Neural crest cell (in vitro differentiated cells): ENCODE measurements around the gene GSE1. TPM values are rescaled to one million over a fixed set of nuclear protein-coding genes. Genes with fewer than 3 reads are reported as not detected.

Source experiments
- DNase-seq: peaks from one replicate; pipeline ENCODE4 v3.0.0; 2021; ENCODE audit warnings: low read depth, mixed read lengths, low spot score
- H3K27ac Mint-ChIP-seq: one replicate; pipeline ENCODE4 v1.8.0; 2021; ENCODE audit warnings: mild to moderate bottlenecking, mixed read lengths; ENCODE audit not compliant: unreplicated experiment
- H3K27me3 Mint-ChIP-seq: 2 replicates; pipeline ENCODE4 v1.8.0; 2021; ENCODE audit warnings: low read depth, mild to moderate bottlenecking, mixed read lengths
- H3K36me3 Mint-ChIP-seq: 2 replicates; pipeline ENCODE4 v1.8.0; 2021; ENCODE audit warnings: low read depth, mild to moderate bottlenecking, mixed read lengths
- H3K4me1 Mint-ChIP-seq: 2 replicates; pipeline ENCODE4 v1.8.0; 2021; ENCODE audit warnings: mixed read lengths
- H3K4me3 Mint-ChIP-seq: one replicate; pipeline ENCODE4 v1.8.0; 2021; ENCODE audit warnings: mild to moderate bottlenecking, mixed read lengths
- H3K9me3 Mint-ChIP-seq: 2 replicates; pipeline ENCODE4 v1.8.0; 2021; ENCODE audit warnings: mixed read lengths
- total RNA-seq: library from RNA; stranded (reverse); gene quantifications from 2 replicates; pipeline ENCODE4 v1.2.1, GENCODE V29; 2021
- TF ChIP-seq, protein P1 (sequence below): fragments of 200-600 bp; sonication (generic); conservative IDR thresholded peaks from 2 replicates; pipeline ENCODE4 v1.5.0; 2021; ENCODE audit warnings: antibody characterized with exemption, mild to moderate bottlenecking

The GSE1 gene
- total RNA-seq, 1 donor from 2014 or later: 27.3 TPM

DNA sequence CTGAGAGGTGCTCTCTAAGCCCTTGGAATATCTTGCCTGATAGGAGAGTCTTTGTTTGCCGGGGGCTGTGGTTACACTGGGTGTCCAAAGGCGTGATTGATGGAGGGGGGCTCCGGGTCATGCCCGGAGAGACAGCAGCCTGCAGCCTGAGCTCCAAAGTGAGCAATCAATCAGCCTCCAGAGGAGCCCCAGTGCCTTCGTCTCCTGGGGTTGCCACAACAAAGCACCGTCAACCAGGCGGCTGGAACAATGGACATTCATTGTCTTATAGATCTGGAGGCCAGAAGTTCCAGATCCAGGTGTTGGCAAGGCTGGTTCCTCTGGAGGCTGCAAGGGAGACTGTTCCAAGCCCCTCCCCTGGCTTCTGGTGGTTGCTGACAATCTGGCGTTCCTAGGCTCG, 99.7 kb downstream of the GSE1 start:
- no peak overlapping the region for H3K4me3 Mint-ChIP-seq
- DNase-seq: no peak
- H3K4me1 Mint-ChIP-seq: peaks cover 42% of the 10 kb centered on the region

DNA sequence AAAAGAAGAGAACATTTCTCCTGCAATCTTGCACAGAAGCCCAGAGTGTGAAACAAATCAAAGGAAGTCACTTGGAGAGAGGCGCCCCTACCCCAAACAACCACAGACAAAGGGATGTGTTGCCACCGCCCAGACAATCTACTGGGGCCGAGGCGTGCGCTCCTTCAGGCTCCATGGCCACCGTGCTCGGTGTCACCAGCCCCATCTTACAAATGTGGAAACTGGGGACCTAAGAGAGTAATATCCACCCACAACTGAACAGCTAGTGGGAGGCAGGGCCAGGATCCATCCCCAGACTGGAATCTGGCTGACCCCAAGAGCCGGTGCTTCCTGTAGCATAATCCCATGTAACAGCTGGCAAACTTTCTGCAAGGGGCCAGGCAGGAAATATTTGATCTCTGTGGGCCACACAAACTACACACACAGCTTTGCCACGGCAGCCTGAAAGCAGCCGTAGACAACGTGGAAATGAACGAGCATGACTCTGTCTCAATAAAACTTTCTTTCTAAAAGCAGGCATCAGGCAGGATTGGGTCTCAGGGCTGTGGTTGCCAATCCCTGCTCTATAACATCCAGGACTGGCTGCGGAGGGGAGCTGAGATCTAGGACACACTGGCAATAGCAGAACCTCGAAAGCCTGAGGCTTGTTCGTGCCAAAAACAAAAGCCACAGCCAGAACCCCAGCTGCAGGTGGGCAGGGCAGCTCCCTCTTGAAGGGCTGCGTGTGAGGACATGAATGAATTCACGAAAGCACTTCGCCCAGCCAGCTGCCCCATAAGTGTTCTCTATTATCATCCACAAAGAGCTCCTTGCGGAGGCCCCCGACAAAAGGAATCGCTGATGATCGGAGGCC, 102.3 kb downstream of the GSE1 start:
- DNase-seq: no peak
- peaks cover 3% of the 10 kb centered on the region for H3K36me3 Mint-ChIP-seq
- H3K4me1 Mint-ChIP-seq: peaks cover 44% of the 10 kb centered on the region
- H3K4me3 Mint-ChIP-seq: peak overlapping the region; percentile 14
- H3K27me3 Mint-ChIP-seq: peaks cover 13% of the 10 kb centered on the region
- H3K27ac Mint-ChIP-seq: peak overlapping the region; percentile 86
- TF ChIP-seq, protein P1, sequence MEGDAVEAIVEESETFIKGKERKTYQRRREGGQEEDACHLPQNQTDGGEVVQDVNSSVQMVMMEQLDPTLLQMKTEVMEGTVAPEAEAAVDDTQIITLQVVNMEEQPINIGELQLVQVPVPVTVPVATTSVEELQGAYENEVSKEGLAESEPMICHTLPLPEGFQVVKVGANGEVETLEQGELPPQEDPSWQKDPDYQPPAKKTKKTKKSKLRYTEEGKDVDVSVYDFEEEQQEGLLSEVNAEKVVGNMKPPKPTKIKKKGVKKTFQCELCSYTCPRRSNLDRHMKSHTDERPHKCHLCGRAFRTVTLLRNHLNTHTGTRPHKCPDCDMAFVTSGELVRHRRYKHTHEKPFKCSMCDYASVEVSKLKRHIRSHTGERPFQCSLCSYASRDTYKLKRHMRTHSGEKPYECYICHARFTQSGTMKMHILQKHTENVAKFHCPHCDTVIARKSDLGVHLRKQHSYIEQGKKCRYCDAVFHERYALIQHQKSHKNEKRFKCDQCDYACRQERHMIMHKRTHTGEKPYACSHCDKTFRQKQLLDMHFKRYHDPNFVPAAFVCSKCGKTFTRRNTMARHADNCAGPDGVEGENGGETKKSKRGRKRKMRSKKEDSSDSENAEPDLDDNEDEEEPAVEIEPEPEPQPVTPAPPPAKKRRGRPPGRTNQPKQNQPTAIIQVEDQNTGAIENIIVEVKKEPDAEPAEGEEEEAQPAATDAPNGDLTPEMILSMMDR: no peak
- H3K9me3 Mint-ChIP-seq: peaks cover 3% of the 10 kb centered on the region

More for the DNA sequence above, 99.7 kb downstream of the GSE1 start:
- Mint-ChIP-seq H3K36me3 (peaks cover 3% of the 10 kb centered on the region), H3K27ac (no peak overlapping the region), H3K27me3 (peaks cover 12% of the 10 kb centered on the region), H3K9me3 (peaks cover 3% of the 10 kb centered on the region)
- TF ChIP-seq, protein P1: no peak

DNA sequence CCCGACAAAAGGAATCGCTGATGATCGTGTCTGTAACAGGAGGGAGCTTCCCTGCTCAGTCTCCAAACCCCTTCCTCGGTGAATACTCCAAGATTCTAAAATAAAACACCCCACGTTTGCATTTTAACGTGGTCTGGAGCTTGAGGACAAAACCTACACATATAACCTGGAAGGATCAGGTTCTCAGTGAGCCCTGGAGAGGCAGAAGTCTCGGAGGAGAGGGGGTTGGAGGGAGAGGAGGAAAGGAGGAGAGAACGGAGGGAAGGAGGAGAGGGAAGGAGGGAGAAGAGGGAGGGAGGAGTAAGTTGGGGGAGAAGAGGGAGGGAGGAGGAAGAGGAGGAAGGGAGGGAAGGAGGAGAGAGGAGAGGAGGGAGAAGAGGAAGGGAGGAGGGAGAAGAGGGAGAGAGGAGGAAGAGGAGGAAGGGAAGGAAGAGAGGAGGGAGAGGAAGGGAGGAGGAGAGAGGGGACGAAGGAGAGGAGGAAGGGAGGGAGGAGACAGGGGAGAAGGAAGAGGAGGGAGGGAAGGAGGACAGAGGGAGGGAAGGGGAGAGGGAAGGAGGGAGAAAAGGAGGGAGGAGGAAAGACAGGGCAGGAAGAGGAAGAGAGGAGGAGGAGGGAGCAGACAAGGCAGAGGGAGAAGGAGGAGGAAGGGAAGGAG, 103.0 kb downstream of the GSE1 start:
- TF ChIP-seq, protein P1: no peak
- Mint-ChIP-seq H3K9me3 (peaks cover 3% of the 10 kb centered on the region), H3K27ac (peak overlapping the region; percentile 86), H3K4me1 (peaks cover 39% of the 10 kb centered on the region), H3K27me3 (peaks cover 13% of the 10 kb centered on the region), H3K36me3 (peaks cover 3% of the 10 kb centered on the region), H3K4me3 (peak overlapping the region; percentile 14)
- no peak for DNase-seq

DNA sequence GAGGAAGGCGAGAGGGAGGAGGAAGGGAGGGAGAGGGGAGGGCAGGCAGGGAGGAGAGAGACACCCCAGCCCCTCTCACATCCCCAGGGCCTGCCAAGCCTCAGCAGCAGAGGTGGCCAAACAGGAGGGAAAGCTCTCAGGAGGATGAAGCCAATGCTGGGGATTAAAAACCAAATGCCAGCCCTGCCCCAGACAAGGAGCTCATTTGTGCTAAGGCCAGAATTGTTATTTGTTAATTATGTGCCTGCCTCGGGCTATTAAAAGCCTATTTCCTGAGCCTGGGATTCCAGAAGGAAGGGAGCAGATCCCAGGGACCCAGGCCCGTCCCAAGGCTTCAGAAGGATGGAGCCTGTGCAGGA, 103.5 kb downstream of the GSE1 start:
- no peak for DNase-seq
- Mint-ChIP-seq H3K4me3 (no peak overlapping the region), H3K9me3 (peaks cover 3% of the 10 kb centered on the region), H3K4me1 (peaks cover 39% of the 10 kb centered on the region), H3K36me3 (peaks cover 3% of the 10 kb centered on the region), H3K27ac (no peak overlapping the region), H3K27me3 (peaks cover 13% of the 10 kb centered on the region)
- TF ChIP-seq, protein P1: no peak

DNA sequence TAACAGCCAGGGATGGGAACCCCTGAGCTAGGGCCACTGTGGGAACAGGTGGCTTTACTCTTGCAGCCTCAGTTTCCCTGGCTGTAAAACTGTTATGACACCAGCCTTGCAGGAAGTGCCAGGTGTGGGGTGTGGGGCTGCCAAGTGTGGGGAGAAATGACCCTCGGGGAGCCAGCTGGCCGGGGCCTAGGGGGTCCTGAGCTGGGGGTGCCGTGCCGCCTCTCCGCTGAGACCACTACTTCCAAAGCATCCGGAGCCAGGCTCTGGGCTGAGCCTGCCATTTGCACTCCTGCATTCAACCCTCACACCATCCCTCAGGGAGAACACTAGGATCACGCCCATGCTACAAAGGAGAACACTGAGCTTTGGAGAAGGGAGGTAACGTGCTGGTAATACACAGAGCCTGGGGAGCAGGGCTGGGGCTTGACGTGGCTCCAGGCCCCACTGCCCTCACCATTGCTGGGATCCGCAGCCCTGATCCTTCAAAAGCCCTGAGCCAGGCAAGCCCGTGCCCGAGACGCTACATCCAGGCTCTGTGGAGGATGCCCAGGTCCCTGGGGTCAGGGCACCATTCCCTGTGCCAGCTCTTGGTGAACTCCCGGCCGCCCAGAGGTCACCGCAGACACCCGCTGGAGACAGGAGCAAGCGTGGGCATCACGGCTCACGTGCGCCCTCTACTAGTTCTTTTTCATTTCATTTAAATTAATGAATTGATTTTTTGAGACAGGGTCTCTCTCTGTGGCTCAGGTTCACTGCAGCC, 104.5 kb downstream of the GSE1 start:
- peaks cover 43% of the 10 kb centered on the region for H3K4me1 Mint-ChIP-seq
- DNase-seq: peak; percentile 87
- peaks cover 3% of the 10 kb centered on the region for H3K36me3 Mint-ChIP-seq
- TF ChIP-seq, protein P1: peak; percentile 86
- no peak overlapping the region for H3K27ac Mint-ChIP-seq
- H3K27me3 Mint-ChIP-seq: peaks cover 13% of the 10 kb centered on the region
- peaks cover 2% of the 10 kb centered on the region for H3K9me3 Mint-ChIP-seq
- peak overlapping the region; percentile 41 for H3K4me3 Mint-ChIP-seq
